ENCODE measurements around the gene GLUL.

DNA sequence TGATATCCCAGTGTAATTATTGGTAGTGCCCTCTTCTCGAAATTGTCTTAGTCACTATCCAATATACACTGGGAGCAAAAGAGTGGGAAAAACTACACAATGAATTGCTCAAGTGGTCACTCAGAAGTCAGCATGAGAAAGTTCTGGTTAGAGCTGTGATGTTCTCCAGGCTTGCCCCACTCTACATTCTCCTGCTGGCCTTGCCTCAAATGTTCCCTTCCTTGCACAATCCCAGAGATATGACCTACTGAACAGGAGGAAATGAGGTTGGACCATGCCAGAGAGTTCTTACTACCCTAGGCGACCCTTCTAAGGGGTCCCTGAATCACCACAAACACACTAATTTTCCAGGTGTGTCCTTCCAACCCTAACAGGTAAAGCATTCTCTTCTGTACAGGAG lies 40.8 kb downstream of the GLUL start:
- TF ChIP-seq, protein P1, sequence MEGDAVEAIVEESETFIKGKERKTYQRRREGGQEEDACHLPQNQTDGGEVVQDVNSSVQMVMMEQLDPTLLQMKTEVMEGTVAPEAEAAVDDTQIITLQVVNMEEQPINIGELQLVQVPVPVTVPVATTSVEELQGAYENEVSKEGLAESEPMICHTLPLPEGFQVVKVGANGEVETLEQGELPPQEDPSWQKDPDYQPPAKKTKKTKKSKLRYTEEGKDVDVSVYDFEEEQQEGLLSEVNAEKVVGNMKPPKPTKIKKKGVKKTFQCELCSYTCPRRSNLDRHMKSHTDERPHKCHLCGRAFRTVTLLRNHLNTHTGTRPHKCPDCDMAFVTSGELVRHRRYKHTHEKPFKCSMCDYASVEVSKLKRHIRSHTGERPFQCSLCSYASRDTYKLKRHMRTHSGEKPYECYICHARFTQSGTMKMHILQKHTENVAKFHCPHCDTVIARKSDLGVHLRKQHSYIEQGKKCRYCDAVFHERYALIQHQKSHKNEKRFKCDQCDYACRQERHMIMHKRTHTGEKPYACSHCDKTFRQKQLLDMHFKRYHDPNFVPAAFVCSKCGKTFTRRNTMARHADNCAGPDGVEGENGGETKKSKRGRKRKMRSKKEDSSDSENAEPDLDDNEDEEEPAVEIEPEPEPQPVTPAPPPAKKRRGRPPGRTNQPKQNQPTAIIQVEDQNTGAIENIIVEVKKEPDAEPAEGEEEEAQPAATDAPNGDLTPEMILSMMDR (tag by site-specific recombination; IDR thresholded peaks at IDR 0.05) = no peak
- TF ChIP-seq TCF7L2 (IDR thresholded peaks at IDR 0.05; ENCODE audit: borderline replicate concordance, low read depth, low read length) (no peak), SP2 (tag by site-specific recombination; IDR thresholded peaks at IDR 0.05) (no peak), ZNF654 (tag by site-specific recombination; IDR thresholded peaks at IDR 0.05; ENCODE audit: low read depth) (no peak), MEIS1 (CRISPR knock-in tag; IDR thresholded peaks at IDR 0.05; ENCODE audit: borderline replicate concordance) (no peak), ZNF114 (tag by site-specific recombination; IDR thresholded peaks at IDR 0.05) (no peak)
- TF ChIP-seq, protein P2, sequence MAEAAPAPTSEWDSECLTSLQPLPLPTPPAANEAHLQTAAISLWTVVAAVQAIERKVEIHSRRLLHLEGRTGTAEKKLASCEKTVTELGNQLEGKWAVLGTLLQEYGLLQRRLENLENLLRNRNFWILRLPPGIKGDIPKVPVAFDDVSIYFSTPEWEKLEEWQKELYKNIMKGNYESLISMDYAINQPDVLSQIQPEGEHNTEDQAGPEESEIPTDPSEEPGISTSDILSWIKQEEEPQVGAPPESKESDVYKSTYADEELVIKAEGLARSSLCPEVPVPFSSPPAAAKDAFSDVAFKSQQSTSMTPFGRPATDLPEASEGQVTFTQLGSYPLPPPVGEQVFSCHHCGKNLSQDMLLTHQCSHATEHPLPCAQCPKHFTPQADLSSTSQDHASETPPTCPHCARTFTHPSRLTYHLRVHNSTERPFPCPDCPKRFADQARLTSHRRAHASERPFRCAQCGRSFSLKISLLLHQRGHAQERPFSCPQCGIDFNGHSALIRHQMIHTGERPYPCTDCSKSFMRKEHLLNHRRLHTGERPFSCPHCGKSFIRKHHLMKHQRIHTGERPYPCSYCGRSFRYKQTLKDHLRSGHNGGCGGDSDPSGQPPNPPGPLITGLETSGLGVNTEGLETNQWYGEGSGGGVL (tag by site-specific recombination; IDR thresholded peaks at IDR 0.05) = no peak

Measured in HEK293 (cell line).